Upper lobe of left lung (tissue), 4 donors: ENCODE data around the gene CLEC4F.

Experiments used
- EP300 ChIP-seq, 4 donors: sonication (generic); formaldehyde crosslinking; IDR thresholded peaks; one replicate each; pipeline ENCODE4 v1.5.1; 2017; ENCODE audit warnings: antibody characterized with exemption in 4 of 4, control low read depth in 2 of 4
- POLR2A ChIP-seq, 4 donors: fragments of 450-650 bp; IDR thresholded peaks; one replicate each; pipeline ENCODE4 v1.5.1; 2016 to 2017; ENCODE audit warnings: antibody characterized with exemption in 4 of 4, mild to moderate bottlenecking in 2 of 4

DNA sequence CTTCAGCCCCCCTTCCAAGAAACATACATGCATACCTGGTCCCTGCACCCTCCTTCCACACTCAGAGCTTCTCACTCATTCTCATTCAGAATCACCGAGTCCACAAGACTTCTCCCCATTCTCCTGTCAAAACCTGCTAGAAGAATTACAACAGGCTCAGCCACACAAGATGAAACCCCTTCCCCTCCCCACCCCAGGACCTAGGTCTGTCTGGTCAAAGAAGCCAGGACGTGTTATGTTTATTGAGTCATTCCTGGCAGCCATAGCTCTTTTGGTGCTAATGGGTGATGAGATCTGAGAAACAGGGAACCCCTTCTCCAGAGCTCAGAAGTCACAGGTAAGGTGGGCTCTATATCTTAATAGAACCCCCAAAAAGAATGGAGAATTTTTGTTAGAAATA lies 50.9 kb downstream of the CLEC4F start:
- TF ChIP-seq EP300 (IDR thresholded peaks at IDR 0.05), result no peak
- TF ChIP-seq POLR2A (IDR thresholded peaks at IDR 0.05), result no peak
